Right hindlimb (tissue), 1 donor: ENCODE results near the gene KIFAP3.
"Not testable (repeated sequence)": the region's sequence is repeated elsewhere in the genome, so short reads cannot be mapped to it uniquely, and the experiment has no call there.

Source experiments
- DNase-seq: peaks from one replicate; pipeline ENCODE4 v3.0.0-alpha.2; 2018

Gene KIFAP3

DNA sequence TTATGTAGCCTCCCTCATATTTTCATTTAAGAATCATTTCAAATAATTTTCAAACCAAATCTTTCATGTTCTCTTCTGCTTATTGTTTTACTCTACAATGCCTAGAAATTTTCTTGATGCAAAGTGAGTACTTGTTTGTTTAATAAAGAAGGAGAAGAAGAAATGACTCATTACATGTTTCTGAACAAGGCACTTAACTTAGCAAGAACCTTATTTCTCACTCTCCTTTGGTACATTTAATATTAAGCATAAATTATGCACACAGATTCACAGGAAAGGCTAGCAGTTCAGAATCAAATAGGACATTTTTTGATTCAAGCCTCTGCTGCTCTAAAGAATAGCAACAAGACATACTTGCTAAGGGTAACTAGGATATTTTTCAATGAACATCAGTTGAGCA, 189.9 kb downstream of the KIFAP3 start:
- no peak for DNase-seq

DNA sequence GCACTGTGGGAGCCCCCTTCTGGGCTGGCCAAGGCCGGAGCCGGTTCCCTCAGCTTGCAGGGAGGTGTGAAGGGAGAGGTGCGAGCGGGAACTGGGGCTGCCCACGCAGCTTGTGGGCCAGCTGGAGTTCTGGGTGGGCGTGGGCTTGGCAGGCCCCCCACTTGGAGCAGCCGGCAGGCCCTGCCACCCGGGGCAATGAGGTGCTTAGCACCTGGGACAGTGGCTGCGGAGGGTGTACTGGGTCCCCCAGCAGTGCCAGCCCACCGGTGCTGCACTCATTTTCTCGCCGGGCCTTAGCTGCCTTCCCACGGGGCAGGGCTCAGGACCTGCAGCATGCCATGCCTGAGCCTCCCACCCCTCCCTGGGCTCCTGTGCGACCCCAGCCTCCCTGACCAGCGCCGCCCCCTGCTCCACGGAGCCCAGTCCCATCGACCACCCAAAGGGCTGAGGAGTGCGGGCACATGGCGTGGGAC, 192.4 kb downstream of the KIFAP3 start:
- DNase-seq = no peak

DNA sequence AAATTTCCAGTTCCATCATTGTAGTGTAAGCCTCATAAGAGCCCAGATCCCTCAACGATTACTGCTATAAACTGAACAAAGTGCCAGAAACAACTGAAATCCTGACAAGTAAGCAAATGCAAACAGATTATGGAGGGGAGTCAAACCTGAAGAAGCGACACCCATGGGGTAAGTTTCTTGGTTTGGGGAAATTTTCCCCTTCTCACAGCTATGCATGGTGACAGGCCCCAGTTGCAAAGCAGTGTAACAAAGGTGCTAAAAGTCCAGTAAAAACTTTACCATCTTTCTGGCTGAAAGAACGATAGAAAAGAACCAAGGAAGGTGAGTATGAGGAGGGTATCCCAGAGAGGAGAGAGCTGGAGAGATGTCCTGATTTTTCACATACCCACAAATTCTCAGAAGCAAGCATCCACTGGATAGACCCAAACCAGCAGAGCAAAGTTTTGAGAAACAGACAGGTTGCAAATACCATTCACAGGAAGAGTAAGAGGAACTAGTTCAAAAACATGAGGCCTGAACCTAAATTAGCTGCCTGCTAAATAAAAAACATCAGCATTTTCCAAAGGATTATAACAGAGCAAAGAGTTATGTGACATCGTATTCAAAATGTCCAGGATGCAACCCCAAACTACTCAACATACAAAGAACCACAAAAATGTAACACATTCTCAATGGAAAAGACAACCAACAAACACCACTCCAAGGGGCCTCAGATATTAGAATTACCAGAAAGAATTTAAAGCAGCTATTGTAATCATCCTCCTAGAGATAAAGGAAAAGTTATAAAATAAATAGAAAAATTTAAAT, 195.3 kb downstream of the KIFAP3 start:
- no peak for DNase-seq

DNA sequence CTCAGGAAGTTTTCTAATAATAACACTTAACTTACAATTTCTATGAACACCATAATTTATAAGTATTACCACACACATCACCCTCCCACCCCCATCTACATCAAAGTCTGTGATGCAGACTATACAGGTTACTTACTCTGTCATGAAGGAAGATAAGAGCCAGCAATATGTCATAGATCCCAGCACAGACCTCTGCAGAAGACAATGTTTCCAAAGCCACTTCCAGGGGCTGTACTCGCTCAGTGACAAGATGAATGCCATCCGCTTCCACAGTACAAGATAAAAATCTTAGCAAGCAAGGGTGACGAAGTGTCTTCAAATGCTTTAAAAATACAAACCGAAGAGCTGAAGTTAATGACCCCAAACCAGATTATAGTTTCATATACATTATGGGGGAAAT, 196.0 kb downstream of the KIFAP3 start:
- DNase-seq = no peak

DNA sequence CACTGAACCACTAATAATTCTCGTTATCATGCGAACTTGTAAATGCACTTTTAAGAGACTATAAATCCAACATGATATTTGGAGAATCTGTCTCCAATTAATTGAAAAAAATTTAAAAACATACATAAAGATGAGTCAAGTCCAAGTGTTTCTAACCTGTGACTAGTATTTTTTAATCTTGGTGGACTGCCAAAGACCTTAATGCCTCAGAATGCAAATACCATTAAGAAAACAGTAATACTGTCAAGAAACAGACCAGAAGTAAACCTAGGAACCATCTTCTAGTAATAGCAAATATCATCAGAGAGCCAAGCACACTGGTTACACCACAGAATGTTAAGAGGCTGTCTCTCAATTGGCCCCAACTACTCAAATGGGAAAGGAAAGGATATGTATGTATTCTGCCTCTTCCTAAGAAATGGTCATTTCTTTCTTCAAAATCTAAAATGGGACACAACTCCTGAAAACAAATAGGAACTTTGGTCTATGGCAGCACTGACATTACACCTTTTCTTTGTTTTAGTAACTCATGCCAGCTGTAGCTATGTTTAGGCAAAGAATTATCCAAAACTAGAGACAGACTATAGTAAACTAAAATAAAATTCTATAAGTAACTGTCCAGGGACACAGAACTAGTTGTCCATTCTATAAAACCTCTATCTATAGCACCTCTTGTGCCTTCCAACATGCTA, 196.5 kb downstream of the KIFAP3 start:
- no peak for DNase-seq

DNA sequence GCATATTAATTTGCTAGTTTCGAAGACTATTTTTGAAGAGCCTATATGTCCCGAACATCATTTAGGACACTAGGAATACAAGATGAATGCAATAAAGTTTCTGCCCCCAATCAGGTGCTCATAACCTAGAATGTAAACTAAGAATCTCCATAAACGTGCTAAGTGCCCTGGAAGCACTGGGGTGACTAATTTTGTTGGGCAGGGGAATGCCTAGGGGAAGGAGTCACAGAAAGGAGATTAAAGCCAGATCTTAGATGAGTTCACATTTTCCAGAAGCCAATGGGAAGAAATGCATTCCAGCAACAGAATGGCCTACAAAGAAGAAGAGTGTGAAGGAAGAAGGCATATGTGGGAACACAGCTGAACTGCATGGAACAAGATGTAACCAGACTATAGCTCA, 200.3 kb downstream of the KIFAP3 start:
- no peak for DNase-seq

DNA sequence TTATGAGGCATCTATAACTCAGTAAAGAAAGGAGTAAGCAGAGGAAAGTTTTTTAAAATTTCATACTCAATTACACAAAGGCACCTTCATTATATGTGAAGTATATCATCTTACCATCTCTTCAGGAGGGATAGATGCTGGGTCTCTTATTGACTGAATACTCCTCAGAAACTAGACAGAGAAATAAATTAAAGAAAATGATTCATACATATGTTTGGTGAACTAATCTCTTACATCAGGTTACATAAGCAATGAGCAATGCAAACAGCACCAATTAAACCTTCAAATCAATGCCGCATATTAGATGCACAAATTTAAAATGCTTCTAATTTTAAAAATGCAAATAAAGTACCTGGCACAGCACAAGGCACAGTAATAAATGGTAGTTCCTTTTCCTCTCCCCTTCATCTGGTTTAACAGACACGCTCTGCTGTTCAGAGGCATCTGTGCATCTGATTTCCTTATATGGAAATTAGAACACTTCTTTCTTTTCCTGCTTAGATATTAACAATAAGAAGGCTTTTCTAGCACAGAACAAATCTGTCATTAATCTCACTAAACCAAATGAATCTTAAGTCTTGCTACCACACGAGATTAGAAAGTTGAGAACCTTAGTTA, 200.8 kb downstream of the KIFAP3 start:
- DNase-seq = no peak

DNA sequence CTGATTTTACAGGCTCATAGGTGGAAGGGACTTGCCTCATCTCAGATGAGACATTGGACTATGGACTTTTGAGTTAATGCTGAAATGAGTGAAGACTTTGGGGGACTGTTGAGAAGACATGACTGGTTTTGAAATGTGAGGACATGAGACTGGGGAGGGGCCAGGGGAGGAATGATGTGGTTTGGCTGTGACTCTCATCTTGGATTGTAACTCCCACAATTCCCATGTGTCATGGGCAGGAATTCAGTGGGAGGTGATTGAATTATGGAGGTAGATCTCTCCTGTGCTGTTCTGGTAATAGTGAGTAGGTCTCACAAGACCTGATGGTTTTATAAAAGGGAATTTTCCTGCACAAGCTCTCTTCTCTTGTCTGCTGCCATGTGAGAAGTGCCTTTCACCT, 201.6 kb downstream of the KIFAP3 start:
- DNase-seq = no peak

DNA sequence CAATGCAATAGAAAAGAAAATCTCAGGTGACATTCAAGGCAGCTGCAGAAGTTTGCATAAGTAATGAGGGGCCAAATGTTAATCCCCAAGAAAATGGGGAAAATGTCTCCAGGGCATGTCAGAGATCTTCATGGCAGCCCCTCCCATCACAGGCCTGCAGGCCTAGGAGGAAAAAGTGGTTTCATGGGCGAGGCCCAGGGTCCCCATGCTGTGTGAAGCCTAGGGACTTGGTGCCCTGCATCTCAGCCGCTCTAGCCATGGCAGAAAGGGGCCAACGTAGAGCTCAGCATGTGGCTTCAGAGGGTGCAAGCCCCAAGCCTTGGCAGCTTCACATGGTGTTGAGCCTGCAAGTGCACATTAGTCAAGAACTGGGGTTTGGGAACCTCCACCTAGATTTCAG, 202.5 kb downstream of the KIFAP3 start:
- DNase-seq = not testable (repeated sequence)
